Thoracic aorta (tissue), 2 donors: ENCODE results near the gene ALMS1. TPM values are rescaled to one million over a fixed set of nuclear protein-coding genes. Genes with fewer than 3 reads are reported as not detected.
"Not testable (repeated sequence)": the region's sequence is repeated elsewhere in the genome, so short reads cannot be mapped to it uniquely, and the experiment has no call there.

Source experiments
- ATAC-seq: fragments of 150-250 bp; one replicate; pipeline ENCODE4 v1.8.0; 2017; ENCODE audit warnings: low read depth; ENCODE audit not compliant: insufficient number of reproducible peaks, low FRiP score
- DNase-seq: peaks from one replicate; pipeline ENCODE4 v3.0.0-alpha.2; 2020; ENCODE audit warnings: low spot score
- H3K27ac ChIP-seq, 2 donors: fragments of 200-600 bp; sonication (generic); 1 replicate in 1 of 2; 2 replicates in 1 of 2; pipeline ENCODE4 v1.5.1; 2016; ENCODE audit warnings: mild to moderate bottlenecking in 2 of 2, moderate library complexity in 2 of 2
- H3K27me3 ChIP-seq: fragments of 200-600 bp; sonication (generic); replicated peaks from 2 replicates; pipeline ENCODE4 v1.6.0; 2016; ENCODE audit warnings: mild to moderate bottlenecking; ENCODE audit not compliant: insufficient read depth
- H3K36me3 ChIP-seq: fragments of 200-600 bp; sonication (generic); one replicate; pipeline ENCODE4 v1.5.1; 2016
- H3K4me1 ChIP-seq, 2 donors: fragments of 200-600 bp; sonication (generic); 1 replicate in 1 of 2; 2 replicates in 1 of 2; pipeline versions ENCODE4 v1.5.1 to v1.6.0; 2016; ENCODE audit warnings: low read depth in 2 of 2, mild to moderate bottlenecking in 1 of 2; ENCODE audit not compliant: control insufficient read depth in 1 of 2
- H3K4me3 ChIP-seq: fragments of 200-600 bp; sonication (generic); 2 replicates; pipeline ENCODE4 v1.5.1; 2016; ENCODE audit warnings: mild to moderate bottlenecking
- H3K9me3 ChIP-seq: fragments of 200-600 bp; sonication (generic); 2 replicates; pipeline ENCODE4 v1.5.1; 2016
- total RNA-seq, 2 donors: library from RNA; depleted of rRNA; stranded (reverse); fragments of >200 nt; gene quantifications; one replicate each; pipeline versions ENCODE4 v1.1.0 to v1.2.3, GENCODE V29; 2016
- TF ChIP-seq, protein P1 (sequence below): fragments of 200-600 bp; sonication (generic); IDR thresholded peaks from one replicate; pipeline ENCODE4 v1.5.1; 2019; ENCODE audit warnings: antibody characterized with exemption

Gene ALMS1
- total RNA-seq, 2 donors from 2014 or later: 30.7 to 41.6 TPM

DNA sequence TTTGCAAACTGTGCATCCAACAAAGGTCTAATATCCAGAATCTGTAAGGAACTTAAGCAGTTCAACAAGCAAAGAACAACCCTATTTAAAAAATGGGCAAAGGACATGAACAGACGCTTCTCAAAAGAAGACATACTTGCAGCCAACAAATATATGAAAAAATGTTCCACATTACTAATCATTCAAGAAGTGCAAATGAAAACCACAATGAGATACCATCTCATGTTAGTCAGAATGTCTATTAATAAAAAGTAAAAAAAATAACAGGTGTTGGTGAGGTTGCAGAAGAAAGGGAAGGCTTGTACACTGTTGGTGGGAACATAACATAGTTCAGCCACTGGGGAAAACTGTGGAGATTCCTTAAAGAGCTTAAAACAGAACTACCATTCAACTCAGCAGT is 130.4 kb downstream of the ALMS1 start:
- ATAC-seq (no peak), DNase-seq (no peak)
- Histone ChIP-seq H3K27me3 (no peaks in the 10 kb centered on the region), H3K27ac (no peak overlapping the region), H3K36me3 (no peaks in the 10 kb centered on the region), H3K4me1 (no peaks in the 10 kb centered on the region), H3K4me3 (no peak overlapping the region), H3K9me3 (no peaks in the 10 kb centered on the region)
- TF ChIP-seq, protein P1, sequence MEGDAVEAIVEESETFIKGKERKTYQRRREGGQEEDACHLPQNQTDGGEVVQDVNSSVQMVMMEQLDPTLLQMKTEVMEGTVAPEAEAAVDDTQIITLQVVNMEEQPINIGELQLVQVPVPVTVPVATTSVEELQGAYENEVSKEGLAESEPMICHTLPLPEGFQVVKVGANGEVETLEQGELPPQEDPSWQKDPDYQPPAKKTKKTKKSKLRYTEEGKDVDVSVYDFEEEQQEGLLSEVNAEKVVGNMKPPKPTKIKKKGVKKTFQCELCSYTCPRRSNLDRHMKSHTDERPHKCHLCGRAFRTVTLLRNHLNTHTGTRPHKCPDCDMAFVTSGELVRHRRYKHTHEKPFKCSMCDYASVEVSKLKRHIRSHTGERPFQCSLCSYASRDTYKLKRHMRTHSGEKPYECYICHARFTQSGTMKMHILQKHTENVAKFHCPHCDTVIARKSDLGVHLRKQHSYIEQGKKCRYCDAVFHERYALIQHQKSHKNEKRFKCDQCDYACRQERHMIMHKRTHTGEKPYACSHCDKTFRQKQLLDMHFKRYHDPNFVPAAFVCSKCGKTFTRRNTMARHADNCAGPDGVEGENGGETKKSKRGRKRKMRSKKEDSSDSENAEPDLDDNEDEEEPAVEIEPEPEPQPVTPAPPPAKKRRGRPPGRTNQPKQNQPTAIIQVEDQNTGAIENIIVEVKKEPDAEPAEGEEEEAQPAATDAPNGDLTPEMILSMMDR: no peak

DNA sequence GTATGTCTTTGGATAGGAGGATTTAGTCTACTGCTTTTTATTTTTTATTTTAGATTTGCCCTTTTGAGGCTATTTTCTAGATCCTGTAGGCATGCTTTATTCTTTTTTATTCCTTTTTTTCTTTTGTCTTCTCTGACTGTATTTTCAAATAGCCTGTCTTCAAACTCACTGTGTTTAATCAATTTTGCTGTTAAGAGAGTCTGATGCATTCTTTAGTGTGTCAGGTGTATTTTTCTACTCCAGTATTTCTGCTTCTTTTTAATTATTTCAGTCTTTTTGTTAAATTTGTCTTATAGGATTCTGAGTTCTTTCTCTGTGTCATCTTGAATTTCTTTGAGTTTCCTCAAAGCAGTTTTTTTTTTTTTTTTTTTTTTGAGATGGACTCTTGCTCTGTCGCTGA is 143.1 kb downstream of the ALMS1 start:
- H3K4me3 ChIP-seq: no peak overlapping the region
- peaks cover 15% of the 10 kb centered on the region for H3K9me3 ChIP-seq
- peaks cover 9% of the 10 kb centered on the region for H3K36me3 ChIP-seq
- no peaks in the 10 kb centered on the region for H3K4me1 ChIP-seq
- no peak overlapping the region for H3K27ac ChIP-seq
- no peak for DNase-seq
- no peak for ATAC-seq
- H3K27me3 ChIP-seq: no peaks in the 10 kb centered on the region
- TF ChIP-seq, protein P1: no peak

DNA sequence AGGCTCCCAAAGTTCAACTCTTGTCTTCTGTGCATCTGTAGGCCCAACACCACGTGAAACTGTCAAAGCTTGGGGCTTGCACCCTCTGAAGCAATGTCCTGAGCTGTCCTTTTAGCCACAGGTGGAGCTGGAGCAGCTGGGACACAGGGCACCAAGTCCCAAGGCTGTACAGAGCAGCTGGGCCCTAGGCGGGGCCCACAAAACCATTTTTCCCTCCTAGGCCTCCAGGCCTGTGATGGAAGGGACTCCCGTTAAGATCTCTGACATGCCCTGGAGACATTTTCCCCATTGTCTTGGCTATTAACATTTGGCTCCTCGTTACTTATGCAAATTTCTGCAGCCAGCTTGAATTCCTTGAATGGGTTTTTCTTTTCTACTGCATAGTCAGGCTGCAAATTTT is 145.1 kb downstream of the ALMS1 start:
- ATAC-seq, H3K4me3 ChIP-seq, DNase-seq, H3K9me3 ChIP-seq, H3K27ac ChIP-seq, H3K27me3 ChIP-seq, H3K4me1 ChIP-seq: not testable (repeated sequence)
- peaks cover 11% of the 10 kb centered on the region for H3K36me3 ChIP-seq

DNA sequence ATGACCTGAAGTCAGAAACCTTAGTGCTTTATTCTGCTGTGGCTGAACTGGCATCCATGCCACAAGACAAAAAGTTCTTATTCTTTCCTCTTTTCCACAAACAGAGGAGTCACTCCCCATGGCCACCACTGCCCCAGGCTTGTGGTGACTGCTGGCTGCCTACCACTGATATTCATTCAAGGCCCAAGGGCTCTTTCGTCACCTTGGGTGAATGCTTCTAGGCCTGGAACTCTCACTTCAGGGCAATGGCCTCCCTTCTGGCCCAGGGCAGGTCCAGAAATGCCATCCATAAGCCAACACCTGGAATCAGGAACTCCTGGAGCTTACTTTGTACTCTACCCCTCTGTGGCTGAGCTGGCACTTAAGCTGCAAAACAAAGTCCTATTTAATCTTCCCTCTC is 146.7 kb downstream of the ALMS1 start:
- Histone ChIP-seq H3K36me3 (peaks cover 11% of the 10 kb centered on the region), H3K4me3 (no peak overlapping the region), H3K27me3 (no peaks in the 10 kb centered on the region), H3K27ac (no peak overlapping the region), H3K9me3 (no peaks in the 10 kb centered on the region), H3K4me1 (no peaks in the 10 kb centered on the region)
- ATAC-seq (no peak), DNase-seq (no peak)
- TF ChIP-seq, protein P1: no peak

DNA sequence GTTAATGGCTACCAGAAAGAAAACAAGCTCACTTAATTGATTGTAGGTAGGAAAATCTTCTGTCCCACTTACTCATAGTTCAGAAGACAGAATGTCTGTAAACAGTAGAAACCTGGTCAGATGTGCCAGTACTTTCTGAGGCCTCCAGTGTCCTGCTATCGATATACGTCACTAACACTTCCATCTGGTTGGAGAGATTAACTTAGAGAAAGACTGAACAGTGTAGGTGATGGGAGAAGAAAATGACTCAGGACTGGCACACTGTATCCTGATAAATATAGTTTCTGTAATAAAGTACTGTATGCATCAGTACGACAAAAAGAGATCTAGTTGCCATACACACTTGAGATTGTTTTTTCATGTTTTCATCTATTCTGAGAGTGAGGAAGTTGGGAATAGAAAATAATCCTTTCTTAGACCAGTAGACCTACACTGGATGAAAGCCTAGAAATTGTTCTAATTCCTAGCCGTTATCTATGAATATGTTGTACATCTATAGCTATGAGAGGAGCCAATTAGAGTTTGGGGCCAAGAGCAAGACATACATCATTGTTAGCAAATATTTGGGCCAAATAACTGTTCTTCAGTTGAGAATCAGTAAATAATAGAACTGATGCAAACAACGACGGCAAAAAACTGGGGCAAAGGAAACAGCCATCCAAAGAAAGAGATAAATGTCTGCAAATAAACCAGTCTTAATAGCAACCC is 150.7 kb downstream of the ALMS1 start:
- ATAC-seq (no peak), DNase-seq (no peak)
- Histone ChIP-seq H3K36me3 (peaks cover 18% of the 10 kb centered on the region), H3K4me1 (no peaks in the 10 kb centered on the region), H3K4me3 (no peak overlapping the region), H3K27ac (no peak overlapping the region), H3K9me3 (peaks cover 4% of the 10 kb centered on the region), H3K27me3 (no peaks in the 10 kb centered on the region)
- TF ChIP-seq, protein P1: no peak

DNA sequence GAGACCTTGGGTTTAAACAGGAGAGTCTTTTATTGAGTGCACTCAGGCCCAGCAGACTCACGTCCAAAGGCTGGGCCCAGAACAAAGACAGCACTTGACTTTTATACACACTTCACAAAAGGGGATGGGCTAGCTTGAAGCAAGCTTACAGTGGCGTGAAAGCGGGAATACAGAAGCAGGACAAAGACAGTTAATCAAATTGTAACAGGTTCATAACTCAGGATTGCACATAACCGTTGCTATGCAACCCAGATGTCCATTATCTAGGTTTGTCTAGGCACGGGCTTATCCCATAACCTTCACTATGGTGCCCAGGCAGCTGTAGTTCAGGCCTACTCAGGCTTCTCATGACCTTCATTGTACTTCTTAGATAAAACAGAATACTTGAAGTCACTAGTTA is 175.2 kb downstream of the ALMS1 start:
- H3K36me3 ChIP-seq: peaks cover 15% of the 10 kb centered on the region
- not testable (repeated sequence) for H3K9me3 ChIP-seq, H3K27ac ChIP-seq, ATAC-seq, H3K27me3 ChIP-seq, H3K4me3 ChIP-seq, DNase-seq, H3K4me1 ChIP-seq
